GM18520 (cell line): Measurements from ENCODE around the gene CCZ1.
"Not testable (repeated sequence)": the region's sequence is repeated elsewhere in the genome, so short reads cannot be mapped to it uniquely, and the experiment has no call there.

Experiments
- ATAC-seq: cut with Tn5 transposase; IDR thresholded peaks from one replicate; pipeline ENCODE4 v1.9.1; 2021; ENCODE audit not compliant: unreplicated experiment

CCZ1 gene

DNA sequence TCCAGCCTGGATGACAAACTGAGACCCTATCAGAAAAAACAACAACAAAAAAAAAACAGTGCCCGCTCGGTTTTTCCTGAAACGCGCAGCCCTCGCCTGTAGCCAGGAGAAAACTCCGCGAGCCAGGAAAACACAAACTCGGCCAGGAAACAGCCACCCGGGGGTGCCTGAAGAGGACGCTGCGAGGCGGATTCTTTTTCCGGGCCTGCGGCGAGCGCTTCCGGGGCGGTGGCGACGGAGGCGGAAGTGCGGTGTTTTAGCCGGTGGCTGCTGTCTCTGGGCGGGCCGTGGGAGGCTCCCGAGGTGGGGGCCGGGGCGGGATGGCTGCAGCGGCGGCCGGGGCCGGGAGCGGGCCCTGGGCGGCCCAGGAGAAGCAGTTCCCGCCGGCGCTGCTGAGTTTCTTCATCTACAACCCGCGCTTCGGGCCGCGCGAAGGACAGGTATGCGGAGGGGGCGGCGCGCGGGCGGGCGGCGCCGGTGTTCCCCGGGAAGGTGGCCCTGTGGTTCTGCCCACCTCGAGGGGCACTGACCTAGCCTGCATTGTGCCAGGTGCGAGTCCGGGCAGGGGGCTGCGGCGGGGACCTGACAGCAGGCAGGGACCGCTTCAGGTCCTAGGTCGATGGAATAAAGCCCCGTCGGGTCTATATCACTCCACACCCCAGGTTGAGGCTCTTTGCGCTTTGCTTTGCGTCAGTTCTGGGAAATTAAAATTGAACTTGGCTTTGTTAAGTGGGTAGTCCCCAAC is at the start of gene CCZ1:
Gene CCZ1 (plus strand): TSS at position 254 of the 745 bp plus-strand sequence. CDS start 67 bp downstream, at position 321.
- peak; percentile 76 for ATAC-seq

DNA sequence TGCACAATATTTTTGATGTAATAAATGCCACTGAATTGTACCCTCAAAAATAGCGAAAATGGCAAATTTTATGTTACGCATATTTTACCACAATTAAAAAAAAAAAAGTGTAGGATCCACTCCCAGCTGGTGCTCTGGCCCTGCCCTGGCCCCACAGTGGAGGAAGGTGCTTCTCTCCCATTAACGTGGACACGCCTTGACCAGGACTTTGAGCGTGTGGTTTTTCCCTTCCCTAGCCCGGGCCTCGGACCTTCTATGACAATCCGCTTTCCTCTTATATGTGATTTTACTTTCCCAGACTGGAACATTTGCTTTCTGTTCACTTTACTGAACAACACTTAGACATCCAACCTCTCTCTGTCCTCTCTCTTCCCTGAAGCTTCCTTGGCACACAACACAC is 47.6 kb upstream of the CCZ1 start:
- ATAC-seq = no peak

DNA sequence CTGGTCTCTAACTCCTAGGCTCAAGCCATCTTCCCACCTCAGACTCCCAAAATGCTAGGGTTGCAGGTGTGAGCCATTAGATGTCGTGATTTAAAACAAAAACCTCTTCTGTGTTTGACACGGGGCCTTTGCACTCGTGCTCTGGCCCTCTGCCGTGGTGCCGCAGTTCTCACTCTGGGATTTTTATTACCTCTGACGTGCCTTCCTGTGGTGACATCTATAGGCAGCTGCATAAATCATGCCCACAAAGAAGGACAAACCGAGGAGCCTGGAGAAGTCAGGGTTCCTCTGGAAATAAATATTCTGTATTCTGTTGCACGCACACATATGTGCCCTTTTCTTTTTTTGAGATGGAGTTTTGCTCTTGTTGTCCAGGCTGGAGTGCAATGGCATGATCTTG is 43.8 kb upstream of the CCZ1 start:
- ATAC-seq = no peak

DNA sequence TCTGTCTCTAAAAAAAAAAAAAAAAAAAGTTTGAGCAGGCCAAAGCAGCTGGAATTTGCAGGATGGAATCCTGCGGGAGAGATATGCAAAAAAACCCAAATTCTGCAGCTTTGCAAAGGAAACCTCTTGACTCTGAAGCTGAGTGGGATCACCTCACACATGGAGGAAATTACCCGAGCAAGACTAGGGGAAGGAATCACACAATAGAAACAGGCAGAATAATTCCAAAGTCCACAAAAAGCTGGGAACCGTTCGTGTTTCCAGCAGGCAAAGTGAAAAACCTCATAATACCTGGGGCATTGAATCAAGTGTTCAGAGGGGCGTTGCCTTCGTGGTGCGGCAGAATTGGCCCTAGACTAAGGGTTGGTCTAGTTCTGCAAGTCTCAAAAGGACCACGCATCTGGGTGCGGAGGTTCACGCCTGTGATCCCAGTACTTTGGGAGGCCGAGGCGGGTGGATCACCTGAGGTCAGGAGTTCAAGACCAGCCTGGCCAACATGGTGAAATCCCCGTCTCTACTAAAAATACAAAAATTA is 41.4 kb upstream of the CCZ1 start:
- not testable (repeated sequence) for ATAC-seq

DNA sequence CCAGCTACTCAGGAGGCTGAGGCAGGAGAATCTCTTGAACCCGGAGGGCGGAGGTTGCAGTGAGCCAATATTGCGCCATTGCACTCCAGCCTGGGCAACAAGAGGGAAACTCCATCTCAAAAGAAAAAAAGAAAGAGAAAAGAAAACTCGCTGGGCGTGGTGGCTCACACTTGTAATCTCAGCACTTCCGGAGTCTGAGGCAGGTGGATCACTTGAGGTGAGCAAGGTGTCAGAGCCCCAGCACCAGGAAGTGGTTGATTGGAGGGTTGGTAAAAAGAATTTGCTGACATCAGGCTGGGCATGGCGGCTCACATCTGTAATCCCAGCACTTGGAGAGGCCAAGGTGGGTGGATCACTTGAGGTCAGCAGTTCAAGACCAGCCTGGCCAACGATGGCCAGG is 40.0 kb upstream of the CCZ1 start:
- ATAC-seq = not testable (repeated sequence)

DNA sequence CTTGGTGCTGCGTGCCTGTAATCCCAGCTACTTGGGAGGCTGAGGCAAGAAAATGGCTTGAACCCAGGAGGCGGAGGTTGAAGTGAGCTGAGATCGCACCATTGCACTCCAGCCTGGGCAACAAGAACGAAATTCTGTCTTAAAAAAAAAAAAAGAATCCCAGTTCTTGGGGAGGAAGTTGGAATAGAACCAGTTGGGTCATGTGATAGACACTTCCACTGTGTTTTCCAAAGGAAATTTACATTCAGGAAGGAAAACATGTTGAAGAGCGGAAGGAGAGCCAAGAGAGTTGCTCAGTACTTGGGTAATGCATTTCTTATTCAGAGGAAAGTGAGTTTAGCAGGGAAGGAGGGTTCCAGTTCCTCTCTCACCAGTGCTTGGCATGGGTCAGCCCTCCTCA is 37.3 kb upstream of the CCZ1 start:
- ATAC-seq = not testable (repeated sequence)

DNA sequence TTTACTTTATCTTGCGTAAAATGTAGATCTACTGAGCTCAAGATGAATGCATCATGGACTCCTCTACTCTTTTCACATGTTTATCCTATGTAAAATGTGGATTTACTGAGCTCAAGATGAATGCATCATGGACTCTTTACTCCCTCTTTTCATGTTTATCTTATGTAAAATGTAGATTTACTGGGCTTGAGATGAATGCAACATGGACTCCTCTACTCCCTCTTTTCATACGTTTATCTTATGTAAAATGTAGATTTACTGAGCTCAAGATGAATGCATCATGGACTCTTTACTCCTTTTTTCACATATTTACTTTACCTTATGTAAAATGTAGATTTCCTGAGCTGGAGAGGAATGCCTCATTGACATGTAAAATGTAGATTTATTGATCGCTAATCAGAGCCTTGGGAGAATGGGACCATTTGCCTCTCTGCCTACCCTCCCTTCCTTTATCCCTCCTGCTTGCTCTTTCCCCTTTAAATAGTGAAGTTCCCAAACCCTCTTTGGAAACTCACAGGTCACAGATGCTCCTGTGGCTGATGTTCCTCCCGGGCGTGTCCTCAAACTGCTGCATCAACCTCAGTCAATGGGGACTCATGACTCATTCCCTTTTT is 35.7 kb upstream of the CCZ1 start:
- not testable (repeated sequence) for ATAC-seq

DNA sequence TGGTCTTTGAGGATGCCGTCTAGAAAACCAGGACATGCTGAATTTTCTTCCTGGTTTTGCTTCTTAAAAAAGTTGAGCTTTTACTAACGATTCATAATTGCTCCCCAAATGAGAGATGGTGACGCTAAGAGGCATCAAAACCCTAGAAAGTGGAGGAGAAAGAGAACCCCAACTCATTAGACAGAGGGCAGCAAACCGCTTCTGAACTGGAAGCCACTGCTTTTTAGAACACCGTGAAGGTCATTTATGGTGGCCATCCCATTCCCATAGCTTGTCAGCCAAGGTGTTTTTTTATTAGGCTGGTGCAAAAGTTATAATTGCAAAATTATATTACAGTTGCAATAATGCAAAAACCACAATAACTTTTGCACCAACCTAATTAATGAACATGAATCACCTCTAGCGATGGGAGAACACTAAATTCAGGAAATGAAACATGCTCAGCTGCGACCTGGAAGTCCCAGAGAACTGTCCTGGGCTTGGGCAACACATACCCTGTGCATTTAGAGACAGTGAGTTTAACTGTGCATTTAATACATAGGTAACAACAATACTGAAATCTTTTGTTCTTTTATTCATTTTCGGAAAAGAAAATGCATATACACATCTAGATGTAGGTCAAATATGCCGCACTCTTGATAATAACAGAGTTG is 33.1 kb upstream of the CCZ1 start:
- not testable (repeated sequence) for ATAC-seq

DNA sequence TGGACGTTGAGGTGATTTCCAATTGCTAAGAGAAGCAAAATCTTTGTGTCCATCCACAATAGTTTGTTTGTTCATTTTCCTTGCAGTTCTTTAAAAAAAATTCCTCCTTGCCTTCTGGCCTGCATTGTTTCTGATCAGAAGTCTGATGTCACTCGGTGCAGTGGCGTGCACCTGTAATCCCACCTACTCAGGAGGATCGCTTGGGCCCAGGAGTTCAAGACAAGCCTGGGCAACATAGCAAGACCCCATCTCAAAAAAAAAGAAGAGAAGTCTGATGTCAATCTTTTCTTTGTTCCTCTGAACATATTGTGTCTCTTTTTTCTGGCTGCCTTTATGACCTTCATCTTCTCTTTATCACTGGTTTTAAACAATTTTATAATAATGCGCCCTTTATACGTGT is 31.5 kb upstream of the CCZ1 start:
- no peak for ATAC-seq

DNA sequence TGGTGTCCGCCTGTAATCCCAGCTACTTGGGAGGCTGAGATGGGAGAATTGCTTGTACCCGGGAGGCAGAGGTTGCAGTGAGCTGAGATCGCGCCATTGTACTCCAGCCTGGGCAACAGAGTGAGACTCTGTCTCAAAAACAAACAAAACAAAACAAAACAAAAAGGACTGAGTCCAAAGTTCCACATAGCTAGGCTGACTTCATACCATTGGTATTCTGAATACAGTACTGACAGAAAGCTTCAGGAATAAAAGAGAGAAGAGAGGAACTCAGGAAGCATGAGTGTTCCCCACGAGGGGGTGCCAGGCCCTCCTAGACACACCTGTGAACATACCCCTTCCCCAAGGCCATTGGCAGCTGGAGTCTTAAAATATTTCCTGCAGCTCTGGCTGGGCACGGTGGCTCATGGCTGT is 29.6 kb upstream of the CCZ1 start:
- not testable (repeated sequence) for ATAC-seq

DNA sequence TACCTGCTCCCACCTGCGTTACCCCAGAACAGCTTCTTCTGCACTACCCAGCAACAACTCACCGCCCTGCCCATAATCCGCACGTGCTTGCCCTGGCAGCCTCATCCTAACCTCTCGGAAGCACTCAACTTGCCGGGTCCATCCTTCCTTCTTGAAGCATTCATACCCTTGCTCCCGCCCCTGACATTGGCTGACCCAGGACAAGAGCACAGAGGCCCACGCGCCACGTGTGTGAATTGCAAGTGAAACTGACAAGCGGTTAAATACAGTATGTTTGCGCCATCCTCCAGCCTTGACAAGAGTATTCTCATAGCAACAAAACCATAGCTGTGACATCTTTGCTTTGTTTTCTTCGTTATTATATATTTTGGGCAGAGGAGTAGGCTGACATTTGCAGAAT is 28.8 kb upstream of the CCZ1 start:
- ATAC-seq = no peak

DNA sequence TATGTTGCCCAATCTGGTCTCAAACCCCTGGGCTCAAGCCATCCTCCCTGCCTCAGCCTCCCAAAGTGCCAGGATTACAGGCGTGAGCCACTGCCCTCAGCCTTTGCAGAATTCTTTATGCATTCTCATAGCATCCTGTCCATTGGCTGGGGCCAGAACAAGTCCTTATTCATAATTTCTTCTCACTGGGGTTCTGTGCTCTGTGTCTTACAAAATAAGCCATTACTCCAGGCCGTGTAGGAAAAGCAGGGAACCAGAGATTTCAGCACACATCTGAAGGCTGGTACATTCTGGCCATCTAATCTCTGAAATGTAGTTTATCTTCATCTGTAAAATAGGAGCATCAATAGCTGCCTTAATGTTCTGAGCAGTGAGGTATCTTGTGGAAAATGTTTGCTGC is 28.2 kb upstream of the CCZ1 start:
- no peak for ATAC-seq

DNA sequence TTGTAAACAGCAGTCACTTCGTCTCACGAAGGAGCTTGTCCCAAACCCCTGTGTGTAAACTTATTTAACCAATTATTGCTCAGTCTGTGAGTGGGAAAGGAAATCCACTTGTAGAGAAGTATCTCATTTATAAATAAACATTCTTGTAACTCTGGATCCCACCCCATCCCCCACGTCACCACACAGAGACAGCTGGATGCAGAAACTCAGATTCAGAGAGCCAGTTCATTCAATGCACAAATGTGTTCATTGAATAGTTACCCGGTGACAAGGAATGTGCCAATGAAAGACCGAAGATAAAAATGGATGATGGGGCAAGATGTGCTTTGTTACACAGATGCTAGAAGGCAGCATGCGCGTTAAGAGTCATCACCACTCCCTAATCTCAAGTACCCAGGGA is 26.2 kb upstream of the CCZ1 start:
- ATAC-seq = no peak

DNA sequence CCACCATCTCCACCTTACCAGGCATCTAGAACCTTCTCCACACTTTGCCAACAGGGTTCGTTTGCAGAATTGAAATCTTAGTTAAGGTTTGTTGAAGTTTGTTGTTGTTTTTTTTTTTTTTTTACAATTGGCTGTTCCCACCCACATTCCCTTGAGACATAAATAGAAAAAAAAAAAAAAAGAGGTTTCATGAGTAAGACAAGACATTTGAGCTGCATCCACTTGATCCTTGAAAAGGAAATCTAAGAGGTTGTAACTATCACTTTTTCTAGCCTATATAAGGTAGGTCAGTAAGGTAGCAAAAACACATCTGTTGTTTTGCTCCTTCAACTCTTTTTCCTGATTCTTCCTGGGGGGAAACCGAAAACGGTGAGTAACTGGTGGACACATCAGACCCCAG is 18.9 kb upstream of the CCZ1 start:
- ATAC-seq = not testable (repeated sequence)

DNA sequence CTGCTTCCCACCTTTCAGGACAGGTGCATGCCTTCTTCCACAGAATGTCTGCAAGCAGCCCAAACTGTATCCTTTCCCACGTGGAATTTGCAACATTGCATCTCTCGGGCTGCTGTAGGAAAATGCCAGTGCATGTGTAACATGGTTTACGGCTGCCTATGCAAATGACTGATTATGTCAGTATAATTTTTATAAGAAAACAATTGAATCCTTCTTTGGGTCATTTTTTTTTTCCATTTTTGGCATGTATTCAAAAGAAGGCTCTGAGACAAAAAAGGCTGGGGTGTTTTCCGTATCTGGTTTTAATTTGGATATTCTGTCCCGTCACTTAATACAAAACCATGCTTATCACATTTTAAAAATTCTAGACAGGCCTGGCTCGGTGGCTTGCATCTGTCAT is 18.4 kb upstream of the CCZ1 start:
- not testable (repeated sequence) for ATAC-seq

DNA sequence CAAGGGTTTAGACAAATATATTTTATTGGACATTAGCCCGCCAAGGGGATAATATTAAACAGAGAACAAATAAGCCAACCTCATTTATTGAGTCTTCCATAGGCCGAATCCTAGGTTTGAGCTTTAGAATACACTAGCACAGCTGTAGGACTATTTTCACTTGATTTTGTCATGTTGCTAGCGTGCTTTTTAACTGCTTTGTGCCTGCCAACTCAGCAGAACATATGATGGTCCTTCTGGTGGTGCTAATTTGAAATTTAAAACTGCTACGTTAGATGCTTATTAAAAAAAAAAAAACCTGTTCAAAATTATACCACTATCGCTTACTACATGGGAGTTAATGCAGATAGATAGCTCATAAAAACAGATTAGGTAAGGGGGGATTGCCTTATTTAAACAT is 14.1 kb upstream of the CCZ1 start:
- ATAC-seq = not testable (repeated sequence)

DNA sequence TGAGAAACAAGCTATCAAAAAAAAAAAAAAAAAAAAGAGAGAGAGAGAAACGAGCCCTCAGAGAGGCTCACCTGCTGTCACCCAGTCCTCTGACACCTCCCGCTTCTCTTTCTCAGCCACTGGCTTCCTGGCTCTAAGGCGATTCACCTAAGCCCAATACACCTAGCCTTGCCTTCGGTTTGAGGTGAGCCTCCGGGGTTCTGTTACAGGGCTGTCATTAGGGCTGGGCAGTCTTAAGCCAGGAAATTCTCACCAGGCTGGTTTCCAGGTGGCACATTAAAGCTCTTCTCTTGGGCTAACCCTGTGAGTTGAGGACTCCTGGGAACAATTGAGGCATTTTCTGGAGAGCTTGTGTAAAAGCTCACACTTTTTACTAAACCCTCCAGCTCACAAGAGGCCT is 10.5 kb upstream of the CCZ1 start:
- not testable (repeated sequence) for ATAC-seq

DNA sequence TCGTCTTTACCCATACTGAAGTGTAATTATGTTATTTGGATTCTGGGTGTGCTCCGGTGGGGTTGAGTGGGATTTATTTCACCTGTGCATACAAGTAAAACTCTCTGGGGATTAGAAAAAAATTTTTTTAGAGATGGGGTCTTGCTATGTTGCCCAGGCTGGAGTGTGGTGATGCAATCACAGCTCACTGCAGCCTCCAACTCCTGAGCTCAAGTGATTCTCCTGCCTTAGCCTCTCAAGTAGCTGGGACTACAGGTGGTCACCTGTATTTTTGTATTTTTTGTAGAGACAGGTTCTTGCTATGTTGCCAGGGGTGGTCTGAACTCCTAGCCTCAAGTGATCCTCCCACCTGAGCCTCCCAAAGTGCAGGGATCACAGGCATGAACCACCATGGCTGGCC is 8.3 kb upstream of the CCZ1 start:
- ATAC-seq = not testable (repeated sequence)

DNA sequence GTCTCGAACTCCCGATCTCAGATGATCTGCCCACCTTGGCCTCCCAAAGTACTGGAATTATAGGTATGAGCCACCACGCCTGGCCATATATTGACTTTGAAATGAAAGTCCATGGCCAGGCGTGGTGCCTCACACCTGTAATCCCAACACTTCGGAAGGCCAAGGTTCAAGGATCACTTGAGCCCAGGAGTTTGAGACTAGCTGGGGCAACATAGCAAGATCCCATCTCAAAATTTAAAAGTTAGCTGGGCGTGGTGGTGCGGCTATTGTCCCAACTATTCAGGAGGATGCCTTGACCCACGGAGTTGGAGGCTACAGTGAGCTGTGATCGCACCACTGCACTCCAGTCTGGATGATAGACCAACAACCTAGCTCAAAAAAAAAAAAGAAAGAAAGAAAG is 6.0 kb upstream of the CCZ1 start:
- ATAC-seq = no peak

DNA sequence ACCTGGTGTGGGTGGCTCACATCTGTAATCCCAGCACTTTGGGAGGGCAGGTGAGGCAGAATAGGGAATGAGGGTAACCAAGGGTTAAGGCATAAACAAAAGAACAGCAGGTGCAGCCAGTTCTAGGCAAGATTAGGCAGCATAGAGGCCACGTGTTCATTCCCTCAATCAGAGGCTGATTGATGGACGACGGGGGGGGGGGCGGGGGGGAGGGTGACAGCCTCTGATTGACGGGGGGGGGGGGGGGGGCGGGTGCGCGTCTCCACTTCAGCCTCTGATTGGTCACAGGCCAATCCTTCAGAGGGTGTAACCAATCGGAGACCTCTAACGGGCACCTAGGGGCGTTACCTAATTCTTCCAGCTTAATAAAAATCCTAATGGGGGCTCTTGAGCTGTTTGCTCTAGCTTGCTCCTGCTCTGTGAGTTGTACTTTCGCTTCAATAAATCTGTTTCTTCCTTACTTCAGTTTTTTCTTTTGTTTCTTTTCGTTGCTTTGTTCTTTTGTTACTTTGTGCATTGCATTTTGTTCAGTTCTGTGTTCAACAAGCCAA is 1.1 kb upstream of the CCZ1 start:
- not testable (repeated sequence) for ATAC-seq

DNA sequence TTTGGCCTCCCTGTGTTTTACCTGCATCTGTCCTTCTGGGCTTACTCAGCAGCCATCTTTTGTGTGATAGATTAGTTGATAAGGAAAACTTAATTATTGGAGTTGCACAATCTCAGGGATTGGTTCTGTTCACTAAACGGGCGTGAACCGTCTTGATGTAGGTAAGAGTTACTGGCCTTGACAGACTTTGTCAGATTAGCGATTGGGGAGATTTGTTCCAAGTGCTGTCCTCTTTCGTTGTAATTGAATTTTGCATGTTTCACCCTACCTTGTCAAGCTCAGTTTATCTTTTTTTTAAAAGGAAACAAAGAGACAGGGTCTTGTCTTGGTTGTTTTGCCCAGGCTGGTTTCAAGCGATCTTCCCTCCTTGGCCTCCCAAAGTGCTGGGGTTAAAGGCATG is 4.5 kb downstream of the CCZ1 start:
- not testable (repeated sequence) for ATAC-seq

DNA sequence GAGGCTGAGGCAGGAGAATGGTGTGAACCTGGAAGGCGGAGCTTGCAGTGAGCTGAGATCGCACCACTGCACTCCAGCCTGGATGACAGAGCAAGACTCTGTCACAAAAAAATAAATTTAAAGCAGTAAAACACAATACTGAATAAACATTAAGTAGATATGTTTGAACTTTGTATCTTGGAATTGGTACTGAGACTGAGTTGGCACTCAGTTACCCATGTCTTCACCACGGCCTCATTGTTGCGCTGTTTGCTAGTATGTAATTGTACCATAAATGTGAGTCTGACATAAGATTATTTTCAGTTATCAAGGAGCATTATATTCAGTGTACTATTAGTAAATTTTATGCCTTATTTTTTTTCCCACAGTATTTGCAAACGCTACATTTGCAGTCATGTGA is 6.2 kb downstream of the CCZ1 start:
- not testable (repeated sequence) for ATAC-seq
